SK-N-MC (cell line): ENCODE data around the gene ZNG1F.
"Not testable (repeated sequence)": the region's sequence is repeated elsewhere in the genome, so short reads cannot be mapped to it uniquely, and the experiment has no call there.

Experiments used
- DNase-seq: peaks from one replicate; pipeline ENCODE4 v3.0.0-alpha.2; 2011; ENCODE audit warnings: low read depth, low spot score
- H3K27ac ChIP-seq: fragments of 200-600 bp; sonication (generic); 2 replicates; pipeline ENCODE4 v1.5.1; 2016; ENCODE audit warnings: mixed run types
- H3K36me3 ChIP-seq: fragments of 200-600 bp; sonication (generic); 2 replicates; pipeline ENCODE4 v1.6.1; 2017; ENCODE audit warnings: antibody characterized with exemption, low read length, mixed read lengths; ENCODE audit not compliant: insufficient read depth
- H3K4me3 ChIP-seq: fragments of 200-600 bp; sonication (generic); 2 replicates; pipeline ENCODE4 v1.5.1; 2016
- H3K9ac ChIP-seq: fragments of 200-600 bp; sonication (generic); 2 replicates; pipeline ENCODE4 v1.8.0; 2017; ENCODE audit warnings: mixed run types, mixed read lengths; ENCODE audit not compliant: insufficient read length
- H3K9me3 ChIP-seq: fragments of 200-600 bp; sonication (generic); 2 replicates; pipeline ENCODE4 v1.6.1; 2017; ENCODE audit warnings: low read depth, mild to moderate bottlenecking, antibody characterized with exemption, low read length, moderate library complexity, mixed read lengths

ZNG1F gene

GRCh38 chr9:41108816-41109215 is 80.3 kb downstream of the ZNG1F start:
- H3K4me3 ChIP-seq, H3K9ac ChIP-seq, H3K27ac ChIP-seq, H3K36me3 ChIP-seq, H3K9me3 ChIP-seq, DNase-seq: not testable (repeated sequence)

DNA sequence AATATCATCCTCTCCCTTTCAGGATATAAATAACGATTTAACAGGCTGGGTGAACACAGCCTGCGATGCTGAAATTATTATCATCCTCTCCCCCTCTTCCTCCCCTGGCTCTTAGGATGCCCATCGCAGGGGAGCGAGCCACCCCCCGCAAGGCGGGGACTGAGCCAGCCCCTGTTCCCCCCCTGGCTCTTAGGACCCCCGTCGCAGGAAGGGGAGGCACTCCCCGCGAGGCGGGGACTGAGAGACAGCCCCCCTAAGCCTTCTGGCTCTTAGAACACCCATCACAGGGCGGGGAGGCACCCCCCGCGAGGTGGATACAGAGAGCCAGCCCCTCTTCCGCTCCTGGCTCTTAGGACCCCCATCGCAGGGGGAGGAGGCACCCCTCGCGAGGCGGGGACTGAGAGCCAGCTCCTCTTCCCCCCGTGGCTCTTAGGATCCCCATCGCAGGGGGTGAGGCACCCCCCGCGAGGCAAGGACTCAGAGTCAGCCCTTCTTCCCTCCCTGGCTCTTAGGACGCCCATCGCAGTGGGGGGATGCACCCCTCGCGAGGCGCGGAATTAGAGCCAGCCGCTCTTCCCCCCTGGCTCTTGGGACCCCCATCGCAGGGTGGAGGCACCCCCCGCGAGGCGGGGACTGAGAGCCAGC is 82.5 kb downstream of the ZNG1F start:
- H3K4me3 ChIP-seq, H3K27ac ChIP-seq, H3K9me3 ChIP-seq, H3K9ac ChIP-seq, DNase-seq, H3K36me3 ChIP-seq: not testable (repeated sequence)

DNA sequence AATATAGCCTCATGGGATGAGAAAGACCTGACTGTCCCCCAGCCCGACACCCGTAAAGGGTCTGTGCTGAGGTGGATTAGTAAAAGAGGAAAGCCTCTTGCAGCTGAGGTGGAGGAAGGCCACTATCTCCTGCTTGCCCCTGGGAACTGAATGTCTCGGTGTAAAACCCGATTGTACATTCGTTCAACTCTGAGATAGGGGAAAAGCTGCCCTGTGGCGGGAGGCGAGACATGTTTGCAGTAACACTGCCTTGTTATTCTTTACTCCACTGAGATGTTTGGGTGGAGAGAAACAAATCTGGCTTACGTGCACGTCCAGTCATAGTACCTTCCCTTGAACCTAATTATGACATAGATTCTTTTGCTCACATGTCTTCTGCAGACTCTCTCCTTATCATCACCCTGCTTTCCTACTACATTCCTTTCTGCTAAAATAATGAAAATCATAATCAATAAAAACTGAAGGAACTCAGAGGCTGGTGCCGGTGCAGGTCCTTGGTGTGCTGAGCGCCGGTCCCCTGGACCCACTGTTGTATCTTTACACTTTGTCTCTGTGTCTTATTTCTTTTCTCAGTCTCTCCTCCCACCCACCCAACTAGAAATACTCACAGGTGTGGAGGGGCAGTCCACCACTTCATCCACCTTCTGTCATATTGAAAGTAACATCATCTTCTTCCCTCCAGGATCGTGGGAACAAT is 83.4 kb downstream of the ZNG1F start:
- not testable (repeated sequence) for H3K4me3 ChIP-seq, DNase-seq, H3K9ac ChIP-seq, H3K27ac ChIP-seq, H3K36me3 ChIP-seq, H3K9me3 ChIP-seq

GRCh38 chr9:41104542-41104941 is 84.6 kb downstream of the ZNG1F start:
- not testable (repeated sequence) for DNase-seq, H3K4me3 ChIP-seq, H3K9me3 ChIP-seq, H3K27ac ChIP-seq, H3K9ac ChIP-seq, H3K36me3 ChIP-seq

- not testable (repeated sequence) for H3K27ac ChIP-seq, H3K4me3 ChIP-seq, H3K9ac ChIP-seq
These were observed 88.6 kb downstream of the ZNG1F start for GRCh38 chr9:41100508-41100907.

DNA sequence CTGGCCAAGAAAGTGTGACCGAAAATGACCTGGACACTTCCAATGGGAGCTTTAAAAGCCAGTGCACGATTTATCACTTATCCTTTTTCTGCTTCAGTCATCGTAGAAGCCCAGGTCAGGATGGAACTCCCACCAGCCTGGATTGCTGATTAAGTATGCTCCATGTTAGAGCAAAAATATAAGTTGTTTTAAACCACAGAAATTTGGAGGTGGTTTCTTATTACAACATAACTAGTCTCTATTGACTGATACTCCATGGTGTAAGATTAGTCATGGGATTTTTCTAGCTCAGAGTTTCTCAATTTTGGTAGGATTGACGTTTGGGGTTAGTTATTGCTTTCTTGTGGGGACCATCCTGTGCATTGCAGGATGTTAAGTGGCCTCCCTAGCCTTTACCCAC is 90.4 kb downstream of the ZNG1F start:
- not testable (repeated sequence) for H3K4me3 ChIP-seq, H3K27ac ChIP-seq, DNase-seq, H3K9ac ChIP-seq, H3K9me3 ChIP-seq, H3K36me3 ChIP-seq

More at GRCh38 chr9:41100508-41100907, 88.6 kb downstream of the ZNG1F start:
- H3K36me3 ChIP-seq, DNase-seq, H3K9me3 ChIP-seq: not testable (repeated sequence)

DNA sequence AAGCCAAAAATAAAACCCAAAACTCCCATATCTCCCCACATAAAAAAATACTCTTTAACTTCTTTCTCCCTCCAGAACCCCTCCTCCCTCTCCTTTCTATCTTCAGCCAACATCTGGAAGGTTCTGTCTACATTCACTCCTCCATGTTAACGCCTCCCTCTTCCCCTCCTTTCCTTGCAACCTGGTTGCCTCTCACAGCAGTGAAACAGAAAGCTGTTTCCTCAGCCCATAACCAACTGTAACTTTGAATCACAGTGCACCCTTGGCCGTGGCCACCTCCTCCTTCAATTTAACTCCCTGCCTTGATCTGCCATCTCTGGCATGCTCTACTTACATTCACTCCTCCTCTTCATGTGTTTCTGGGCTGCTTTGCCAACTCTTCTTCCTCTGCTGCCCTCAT is 94.1 kb downstream of the ZNG1F start:
- H3K9ac ChIP-seq, DNase-seq: not testable (repeated sequence)

DNA sequence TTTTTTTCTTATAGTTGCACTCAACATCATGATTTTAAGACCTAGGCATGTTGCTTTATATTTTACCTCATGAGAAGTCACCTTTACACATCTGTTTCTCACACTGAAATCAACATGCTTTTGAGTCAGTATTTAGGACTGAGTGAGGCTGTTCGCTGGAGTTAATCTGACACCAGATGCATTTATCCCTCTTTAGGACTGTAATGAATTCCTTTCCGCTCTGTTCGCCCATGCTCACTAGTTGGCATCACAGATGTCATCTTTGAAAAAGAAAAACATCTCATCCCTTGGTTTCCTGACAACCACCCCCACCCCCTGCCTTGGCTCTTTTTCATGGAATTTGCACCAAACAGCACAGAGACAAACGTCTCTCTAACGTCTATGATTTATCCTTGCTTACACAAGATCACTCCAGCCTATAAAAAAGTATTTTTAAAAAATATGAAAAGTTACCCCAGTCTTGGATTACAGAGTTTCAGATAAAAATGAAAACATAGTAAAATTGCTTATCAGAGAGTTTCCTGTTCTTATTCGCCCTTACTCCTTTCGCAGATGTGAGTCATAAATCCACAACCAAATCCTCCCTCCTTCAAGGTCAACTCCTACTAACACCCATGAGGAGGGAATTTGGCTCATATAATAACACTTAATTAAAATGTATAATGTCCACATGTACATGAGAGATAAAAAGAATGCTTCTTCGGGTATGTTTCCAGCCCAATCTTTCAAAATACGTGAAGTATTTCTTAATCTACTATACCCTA is 94.9 kb downstream of the ZNG1F start:
- H3K27ac ChIP-seq, DNase-seq, H3K9ac ChIP-seq, H3K9me3 ChIP-seq, H3K4me3 ChIP-seq, H3K36me3 ChIP-seq: not testable (repeated sequence)

More for the DNA sequence above, 94.1 kb downstream of the ZNG1F start:
- not testable (repeated sequence) for H3K9me3 ChIP-seq, H3K4me3 ChIP-seq, H3K27ac ChIP-seq, H3K36me3 ChIP-seq

- not testable (repeated sequence) for H3K4me3 ChIP-seq, H3K36me3 ChIP-seq, H3K9ac ChIP-seq, H3K27ac ChIP-seq, H3K9me3 ChIP-seq, DNase-seq
These were observed 98.2 kb downstream of the ZNG1F start for GRCh38 chr9:41090922-41091321.

- not testable (repeated sequence) for DNase-seq, H3K27ac ChIP-seq, H3K9ac ChIP-seq, H3K36me3 ChIP-seq, H3K4me3 ChIP-seq, H3K9me3 ChIP-seq
These were observed 98.7 kb downstream of the ZNG1F start for GRCh38 chr9:41090386-41090785.

DNA sequence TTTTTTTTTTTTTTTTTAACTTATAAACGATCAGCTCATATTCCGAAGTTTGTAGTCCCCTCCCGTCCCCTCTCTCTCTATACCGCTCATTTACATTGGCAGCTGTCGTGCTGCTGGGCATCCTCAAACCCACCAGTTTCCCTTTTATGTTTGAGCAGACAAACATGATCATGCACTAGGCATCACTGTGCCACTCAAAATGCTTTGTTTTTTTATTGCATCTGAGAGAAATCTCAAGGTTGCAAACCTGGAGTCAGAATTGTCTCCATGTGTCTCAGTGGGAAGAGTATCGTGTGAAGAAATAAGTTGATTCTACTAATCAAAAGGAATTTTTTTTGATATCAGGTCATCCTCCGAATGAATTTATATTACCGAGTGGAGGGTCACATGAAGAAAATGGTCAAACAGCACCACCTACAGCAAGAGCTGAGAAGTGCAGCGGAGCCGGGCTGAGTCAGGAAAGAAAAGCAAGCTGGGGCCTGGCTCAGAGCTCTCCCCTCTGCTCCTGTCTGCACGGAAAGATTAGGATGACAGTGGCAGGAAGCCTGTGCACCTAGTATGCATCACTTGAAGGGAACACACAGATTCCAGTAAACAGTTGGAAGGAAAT is 100.6 kb downstream of the ZNG1F start:
- H3K4me3 ChIP-seq, H3K36me3 ChIP-seq, DNase-seq, H3K9ac ChIP-seq, H3K27ac ChIP-seq, H3K9me3 ChIP-seq: not testable (repeated sequence)

DNA sequence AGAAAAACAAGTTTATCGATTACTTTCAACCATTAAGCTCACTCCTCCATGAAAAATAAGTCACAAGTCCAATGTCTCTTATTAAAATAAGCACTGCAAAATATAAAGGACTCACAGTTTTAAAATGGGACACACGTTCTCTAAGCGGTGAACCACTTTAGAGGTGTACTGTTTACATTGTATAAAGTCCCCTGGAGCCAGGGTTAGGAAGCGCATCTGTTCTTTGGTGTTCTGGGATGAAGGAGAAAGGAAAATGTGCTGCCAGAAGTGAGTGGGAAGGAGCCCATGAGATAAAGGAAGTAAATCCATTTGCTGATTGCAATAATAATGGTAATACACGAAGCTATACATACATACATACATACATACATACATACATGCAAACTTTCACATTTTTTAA is 101.2 kb downstream of the ZNG1F start:
- H3K9ac ChIP-seq, DNase-seq, H3K9me3 ChIP-seq, H3K4me3 ChIP-seq, H3K27ac ChIP-seq, H3K36me3 ChIP-seq: not testable (repeated sequence)

DNA sequence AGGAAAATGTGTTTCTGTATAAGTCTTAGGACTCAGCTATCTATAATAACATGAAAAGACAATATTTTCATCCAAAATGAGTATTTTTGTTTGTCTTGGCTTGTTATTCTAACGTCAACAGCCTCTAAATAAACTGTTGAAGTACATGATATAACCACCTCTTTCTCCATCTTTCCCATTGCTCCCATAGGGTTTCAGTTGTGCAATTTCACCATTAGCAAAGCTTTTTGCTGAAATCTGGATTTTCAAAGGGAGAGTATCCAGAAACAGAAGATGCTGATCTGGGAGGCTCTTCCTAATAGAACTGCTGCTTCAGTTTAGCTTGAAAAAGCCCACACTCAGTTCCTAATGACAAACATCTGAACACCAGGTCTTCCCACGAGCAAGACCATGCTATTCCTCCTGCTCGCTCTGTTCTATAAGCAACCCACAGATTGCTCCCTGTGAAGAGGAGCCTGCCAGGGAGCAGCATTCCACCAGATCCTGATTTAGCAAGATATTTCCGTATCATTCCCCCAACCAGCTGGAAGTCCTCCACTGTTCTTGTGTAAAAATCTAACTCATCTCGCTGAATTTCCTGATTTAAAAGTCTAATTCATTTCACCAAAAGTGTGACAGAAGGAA is 101.8 kb downstream of the ZNG1F start:
- H3K4me3 ChIP-seq, H3K9ac ChIP-seq, DNase-seq: not testable (repeated sequence)

DNA sequence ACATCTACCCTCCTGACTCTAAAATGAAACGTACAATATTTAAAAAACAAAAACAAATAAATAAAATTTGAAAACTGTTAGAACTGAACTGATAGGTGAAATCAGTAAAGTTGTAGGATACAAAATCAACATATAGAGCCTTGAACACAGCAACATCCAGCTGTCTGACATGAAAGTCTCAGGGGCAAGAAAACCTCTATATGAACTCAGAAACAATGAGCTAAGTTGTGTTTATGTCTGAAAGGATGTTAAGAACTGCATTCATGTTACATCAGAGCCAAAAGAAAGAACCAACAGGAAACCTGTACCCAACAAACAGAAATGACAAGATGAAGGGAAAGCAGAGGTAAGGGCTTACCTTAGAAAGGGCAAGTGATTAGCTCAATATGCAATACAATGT is 102.4 kb downstream of the ZNG1F start:
- H3K9me3 ChIP-seq, H3K9ac ChIP-seq, DNase-seq, H3K4me3 ChIP-seq, H3K27ac ChIP-seq, H3K36me3 ChIP-seq: not testable (repeated sequence)

More for the DNA sequence above, 101.8 kb downstream of the ZNG1F start:
- H3K9me3 ChIP-seq, H3K27ac ChIP-seq, H3K36me3 ChIP-seq: not testable (repeated sequence)
